Cardiac muscle cell (in vitro differentiated cells and primary cell): ENCODE data around the gene FBXO27. TPM values are rescaled to one million over a fixed set of nuclear protein-coding genes. Genes with fewer than 3 reads are reported as not detected.

Experiments
- DNase-seq, 2 donors: peaks; one replicate each; pipeline versions ENCODE4 v3.0.0 to v3.0.0-alpha.2; 2010 to 2017; ENCODE audit warnings: low read depth in 1 of 2, low spot score in 1 of 2
- H3K27ac ChIP-seq: fragments of 200-600 bp; sonication (generic); 2 replicates; pipeline ENCODE4 v1.5.1; 2016
- H3K27me3 ChIP-seq: fragments of 200-600 bp; sonication (generic); 2 replicates; pipeline ENCODE4 v1.6.0; 2016; ENCODE audit warnings: control low read depth
- H3K36me3 ChIP-seq: fragments of 200-600 bp; sonication (generic); 2 replicates; pipeline ENCODE4 v1.5.1; 2016; ENCODE audit warnings: control low read depth
- H3K4me1 ChIP-seq: fragments of 200-600 bp; sonication (generic); 2 replicates; pipeline ENCODE4 v1.8.1; 2017; ENCODE audit warnings: low read depth, mild to moderate bottlenecking, mixed run types
- H3K4me3 ChIP-seq: fragments of 200-600 bp; sonication (generic); 2 replicates; pipeline ENCODE4 v1.5.1; 2016; ENCODE audit warnings: mild to moderate bottlenecking
- H3K9me3 ChIP-seq: fragments of 200-600 bp; sonication (generic); 2 replicates; pipeline ENCODE4 v1.5.1; 2017; ENCODE audit warnings: low read depth, mild to moderate bottlenecking, control low read depth
- CTCF ChIP-seq: IDR thresholded peaks from 2 replicates; pipeline ENCODE4 v1.5.1; 2012; ENCODE audit warnings: low read depth, mild to moderate bottlenecking, low read length
- polyA plus RNA-seq: library from polyadenylated mRNA; unstranded; fragments of >200 nt; fragmentation: Nextera tagmentation; extraction: Ambion mirVana; gene quantifications from 2 replicates; pipeline ENCODE4 v1.2.1, GENCODE V29; 2016
- total RNA-seq: library from RNA; depleted of rRNA; stranded (reverse); fragments of >200 nt; gene quantifications from 2 replicates; pipeline ENCODE4 v1.2.3, GENCODE V29; 2016

Gene FBXO27
- total and polyA plus RNA-seq, 2 experiments from 2014 or later: 13.4 to 17.8 TPM

DNA sequence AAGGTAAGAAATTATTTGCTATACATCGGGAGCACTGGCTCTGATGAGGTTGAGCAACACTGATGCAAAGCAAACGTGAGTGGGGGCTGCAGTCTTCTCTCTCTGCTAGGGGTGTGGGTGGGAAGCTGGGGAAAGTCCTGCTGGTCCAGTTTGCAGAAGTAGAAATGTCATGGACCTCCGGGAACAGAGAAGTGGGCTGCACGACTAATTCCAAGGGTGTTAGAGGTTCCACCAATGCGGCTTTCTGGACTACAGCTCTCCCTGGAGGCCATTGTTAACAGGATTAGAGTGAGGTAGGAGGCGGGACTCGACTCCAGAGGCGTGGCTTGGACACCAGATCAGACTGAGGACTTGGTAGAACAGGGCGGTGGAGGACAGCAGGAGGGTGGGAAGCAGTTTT lies 5.7 kb upstream of the FBXO27 start:
- no peaks in the 10 kb centered on the region for H3K36me3 ChIP-seq
- no peaks in the 10 kb centered on the region for H3K4me1 ChIP-seq
- H3K4me3 ChIP-seq: no peak overlapping the region
- H3K9me3 ChIP-seq: no peaks in the 10 kb centered on the region
- H3K27ac ChIP-seq: no peak overlapping the region
- H3K27me3 ChIP-seq: no peaks in the 10 kb centered on the region
- DNase-seq: peak; percentile 61 to 65
- peak; percentile 33 for TF ChIP-seq CTCF

- no peak for DNase-seq
- no peak overlapping the region for H3K4me3 ChIP-seq
- no peaks in the 10 kb centered on the region for H3K36me3 ChIP-seq
- peaks cover 4% of the 10 kb centered on the region for H3K4me1 ChIP-seq
- TF ChIP-seq CTCF: no peak
- no peaks in the 10 kb centered on the region for H3K27me3 ChIP-seq
- no peak overlapping the region for H3K27ac ChIP-seq
- no peaks in the 10 kb centered on the region for H3K9me3 ChIP-seq
These were observed 4.8 kb upstream of the FBXO27 start for GRCh38 chr19:39037194-39037593.

GRCh38 chr19:39036581-39036980 lies 4.2 kb upstream of the FBXO27 start:
- Histone ChIP-seq H3K4me3 (no peak overlapping the region), H3K27me3 (no peaks in the 10 kb centered on the region), H3K4me1 (peaks cover 4% of the 10 kb centered on the region), H3K9me3 (no peaks in the 10 kb centered on the region), H3K36me3 (no peaks in the 10 kb centered on the region), H3K27ac (no peak overlapping the region)
- DNase-seq: no peak
- no peak for TF ChIP-seq CTCF

DNA sequence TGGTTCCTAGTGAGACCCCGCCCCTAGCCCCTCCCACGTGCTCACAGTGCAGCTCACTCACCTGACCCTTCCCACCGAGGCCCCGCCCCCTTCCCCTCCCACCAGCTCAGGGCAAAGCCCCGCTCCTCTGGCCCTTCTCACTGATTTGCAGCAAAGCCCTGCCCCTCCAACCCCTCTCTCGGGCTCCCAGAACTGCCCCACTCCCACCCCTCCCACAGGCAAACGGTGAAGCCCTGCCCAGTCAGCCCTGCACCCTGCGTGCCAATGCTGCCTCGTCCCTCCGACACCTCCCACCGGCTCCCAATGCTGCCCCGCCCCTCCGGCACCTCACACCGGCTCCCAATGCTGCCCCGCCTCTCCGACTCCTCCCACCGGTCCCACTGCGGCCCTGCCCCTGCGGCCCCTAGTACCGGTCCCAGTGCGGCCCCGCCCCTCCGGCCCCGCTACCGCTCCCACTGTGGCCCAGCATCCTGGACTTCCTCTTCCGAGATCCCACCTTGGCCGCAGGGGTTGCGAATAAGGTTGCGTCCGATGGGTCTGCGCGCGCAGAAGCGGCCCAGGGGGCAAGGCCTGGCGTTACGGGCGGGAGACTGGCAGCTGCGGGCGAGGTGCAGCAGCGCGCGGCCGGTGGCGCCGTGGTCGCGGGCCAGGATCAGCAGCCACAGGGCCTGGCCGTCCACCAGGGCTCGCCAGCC lies 834 bp downstream of the FBXO27 start:
- H3K36me3 ChIP-seq: no peaks in the 10 kb centered on the region
- peaks cover 4% of the 10 kb centered on the region for H3K4me1 ChIP-seq
- H3K27me3 ChIP-seq: no peaks in the 10 kb centered on the region
- no peak for TF ChIP-seq CTCF
- H3K27ac ChIP-seq: peak overlapping the region; percentile 75
- H3K9me3 ChIP-seq: no peaks in the 10 kb centered on the region
- peak; percentile 65 to 99 for DNase-seq
- peak overlapping the region; percentile 51 for H3K4me3 ChIP-seq

DNA sequence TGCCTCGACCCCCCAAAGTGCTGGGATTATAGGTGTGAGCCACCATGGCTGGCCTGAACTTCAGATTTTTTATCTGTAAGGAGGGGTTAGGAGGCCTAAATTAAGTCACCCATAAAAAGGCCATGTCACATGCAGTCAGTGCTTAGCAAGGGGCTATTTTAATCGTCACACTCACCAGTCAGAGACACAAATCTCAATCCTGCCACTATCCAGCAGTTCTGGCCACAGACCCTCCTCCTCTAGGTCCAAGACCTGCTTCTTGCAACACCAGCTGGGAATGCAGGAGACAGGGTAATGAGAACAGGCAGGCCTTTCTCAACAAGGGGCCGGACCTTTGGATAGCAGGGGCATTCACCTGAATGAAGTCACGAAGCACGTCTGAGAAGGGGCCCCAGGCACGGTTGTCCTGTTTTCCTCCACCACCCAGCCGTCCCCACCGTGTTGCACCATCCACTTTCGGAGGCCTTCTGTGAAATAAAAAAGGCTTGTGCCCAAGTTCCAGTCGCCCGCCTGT lies 1.4 kb downstream of the FBXO27 start:
- no peak for DNase-seq
- Histone ChIP-seq H3K27me3 (no peaks in the 10 kb centered on the region), H3K27ac (peak overlapping the region; percentile 75), H3K36me3 (no peaks in the 10 kb centered on the region), H3K4me3 (peak overlapping the region; percentile 51), H3K9me3 (no peaks in the 10 kb centered on the region), H3K4me1 (peaks cover 4% of the 10 kb centered on the region)
- TF ChIP-seq CTCF: no peak
